GM12878 (cell line): ENCODE measurements around the gene BCL2L13. TPM values are rescaled to one million over a fixed set of nuclear protein-coding genes. Genes with fewer than 3 reads are reported as not detected.
"Not testable (repeated sequence)": the region's sequence is repeated elsewhere in the genome, so short reads cannot be mapped to it uniquely, and the experiment has no call there.

ENCODE experiments used
- ATAC-seq: fragments of 200-7000 bp; cut with Tn5 transposase; 3 replicates; pipeline ENCODE4 v1.9.1; 2020; ENCODE audit warnings: mild to moderate bottlenecking, moderate library complexity
- BruUV-seq: library from RNA; stranded (reverse); fragments of 400-500 nt; replicated peaks from 2 replicates; lab custom pipeline; 2021; lab: Mats Ljungman, UMichigan
- CTCF ChIA-PET: fragments of 300-600 bp; sonication (Branson Sonifier 250); formaldehyde crosslinking; extraction: SDS; loops from one replicate; lab custom pipeline; 2021; ENCODE audit warnings: inconsistent platforms; lab: Yijun Ruan, JAX
- POLR2A ChIA-PET: fragments of 350-600 bp; formaldehyde crosslinking; extraction: SDS; loops from one replicate; lab custom pipeline; 2021; ENCODE audit warnings: inconsistent platforms; lab: Charles Lee
- RAD21 ChIA-PET: fragments of 300-600 bp; sonication (Branson Sonifier 250); formaldehyde crosslinking; loops from one replicate; lab custom pipeline; 2023; ENCODE audit warnings: antibody characterized with exemption; ENCODE audit not compliant: unreplicated experiment; lab: Charles Lee
- SMC1A ChIA-PET: fragments of 300-600 bp; sonication (Branson Sonifier 250); formaldehyde crosslinking; loops from one replicate; lab custom pipeline; 2023; ENCODE audit not compliant: unreplicated experiment, uncharacterized antibody; lab: Charles Lee
- DNase-seq: peaks from one replicate; pipeline ENCODE4 v3.0.0-alpha.2; 2011; ENCODE audit warnings: low read depth, low spot score
- FAIRE-seq: peaks from 3 replicates; lab custom pipeline; 2011; peaks lifted over from hg19 to GRCh38; lab: Jason Lieb, UNC
- H2AFZ ChIP-seq: 2 replicates; pipeline ENCODE4 v1.6.0; 2011; ENCODE audit warnings: low read depth, low read length, control low read depth; ENCODE audit not compliant: control insufficient read depth
- H3K27ac ChIP-seq: 2 replicates; pipeline ENCODE4 v1.5.1; 2011; ENCODE audit warnings: control low read depth; ENCODE audit not compliant: control insufficient read depth, insufficient read depth
- H3K27me3 ChIP-seq, 2 experiments: replicated peaks in 1 of 2; 2 replicates each; pipeline versions ENCODE4 v1.6.0 to v1.6.1; 2011; ENCODE audit warnings: low read length in 1 of 2; ENCODE audit not compliant: control insufficient read depth in 2 of 2, insufficient read depth in 2 of 2
- H3K36me3 ChIP-seq, 2 experiments: 2 replicates each; pipeline ENCODE4 v1.5.1; 2011; ENCODE audit warnings: low read length in 1 of 2; ENCODE audit not compliant: control insufficient read depth in 2 of 2, insufficient read depth in 2 of 2
- H3K4me1 ChIP-seq: 2 replicates; pipeline ENCODE4 v1.6.1; 2011; ENCODE audit warnings: mild to moderate bottlenecking, low read length, moderate library complexity, mixed read lengths; ENCODE audit not compliant: control insufficient read depth, insufficient read depth
- H3K4me2 ChIP-seq: 2 replicates; pipeline ENCODE4 v1.6.0; 2011; ENCODE audit warnings: control low read depth; ENCODE audit not compliant: control insufficient read depth, insufficient read depth
- H3K4me3 ChIP-seq: fragments of 200-600 bp; sonication (generic); 2 replicates; pipeline ENCODE4 v1.5.1; 2016
- H3K79me2 ChIP-seq: 2 replicates; pipeline ENCODE4 v1.6.0; 2011; ENCODE audit warnings: low read length; ENCODE audit not compliant: control insufficient read depth, insufficient read depth
- H3K9ac ChIP-seq: 2 replicates; pipeline ENCODE4 v1.8.0; 2011; ENCODE audit warnings: low read length, control low read depth, mixed read lengths; ENCODE audit not compliant: control insufficient read depth, insufficient read depth
- H3K9me3 ChIP-seq: replicated peaks from 3 replicates; pipeline ENCODE4 v1.5.1; 2011; ENCODE audit warnings: mild to moderate bottlenecking, low read length; ENCODE audit not compliant: control insufficient read depth, insufficient read depth
- H4K20me1 ChIP-seq: 2 replicates; pipeline ENCODE4 v1.6.0; 2011; ENCODE audit not compliant: control insufficient read depth, insufficient read depth
- ASH2L ChIP-seq: fragments of 300-600, 200-600 bp; sonication (generic); IDR thresholded peaks from 2 replicates; pipeline ENCODE4 v1.6.1; 2017; ENCODE audit warnings: low read depth, mild to moderate bottlenecking, borderline replicate concordance
- LARP7 ChIP-seq: fragments of 450-650 bp; IDR thresholded peaks from 2 replicates; pipeline ENCODE4 v1.6.1; 2017; ENCODE audit warnings: mild to moderate bottlenecking
- MEF2B ChIP-seq: fragments of 450-650 bp; IDR thresholded peaks from 2 replicates; pipeline ENCODE4 v1.6.1; 2018; ENCODE audit warnings: mild to moderate bottlenecking, moderate library complexity; ENCODE audit not compliant: partially characterized antibody, poor library complexity, severe bottlenecking
- POLR2A ChIP-seq: IDR thresholded peaks from 2 replicates; pipeline ENCODE4 v1.6.1; 2011; ENCODE audit warnings: low read depth, mild to moderate bottlenecking, low read length
- POU2F2 ChIP-seq: IDR thresholded peaks from 3 replicates; pipeline ENCODE4 v1.6.1; 2011; ENCODE audit warnings: low read depth, mild to moderate bottlenecking, low read length, borderline replicate concordance
- RELA ChIP-seq: fragments of 450-650 bp; IDR thresholded peaks from 2 replicates; pipeline ENCODE4 v1.8.0; 2014; ENCODE audit warnings: borderline replicate concordance; ENCODE audit not compliant: partially characterized antibody
- WGBS: methylation state at CpG from one replicate; pipeline ENCODE4 v1.1.6; 2016; ENCODE audit warnings: low lambda C conversion rate; ENCODE audit not compliant: insufficient replicate concordance, insufficient coverage; ENCODE audit errors: missing lambda C conversion rate; 5-methylcytosine and 5-hydroxymethylcytosine counted together
- in situ Hi-C: fragments of 300-500 bp; cut with MboI; formaldehyde crosslinking; loops from 9 replicates; pipeline ENCODE4 v1.14.3; 2018; ENCODE audit warnings: mixed read lengths
- intact Hi-C: fragments of 100-400 bp; cut with micrococcal nuclease; formaldehyde crosslinking; loops from one replicate; pipeline ENCODE4 v1.14.2; 2022; ENCODE audit not compliant: unreplicated experiment
- polyA plus RNA-seq, 11 experiments: library from polyadenylated mRNA; depleted of rRNA in 4 of 11; unstranded in 6 of 11; stranded (reverse) in 5 of 11; fragments of >200 nt; fragmentation: Nextera tagmentation in 4 of 11; fragmentation: Illumina TruSeq in 1 of 11; extraction: Ambion mirVana in 4 of 11; extraction: Trizol in 1 of 11; gene quantifications; 1 replicate in 1 of 11; 2 replicates in 10 of 11; pipeline versions ENCODE4 v1.2.1 to v1.2.3, GENCODE V29; 2011 to 2016; ENCODE audit warnings: inconsistent platforms in 2 of 11, missing spikeins in 2 of 11, low read depth in 1 of 11
- total RNA-seq, 4 experiments: library from RNA; depleted of rRNA in 3 of 4; stranded (reverse); fragments of >200 nt in 3 of 4; fragmentation: Illumina TruSeq in 1 of 4; extraction: Trizol in 1 of 4; gene quantifications; 2 replicates each; pipeline versions ENCODE4 v1.2.1 to v1.2.3, GENCODE V29; 2013 to 2021

The BCL2L13 gene
- total and polyA plus RNA-seq, 10 of the 15 experiments (the other 5 are each of a cell fraction or from before 2014, with no cell fraction given): 18.6 to 30.6 (median 28.2) TPM

- no peak for TF ChIP-seq MEF2B
- no peak for TF ChIP-seq RELA
- no peak for TF ChIP-seq LARP7
These were observed 2.7 kb downstream of the BCL2L13 start (continued) for GRCh38 chr22:17641269-17641668.

GRCh38 chr22:17642357-17642756 is 3.8 kb downstream of the BCL2L13 start:
- H3K36me3 ChIP-seq, intact Hi-C loops, RAD21 ChIA-PET, ATAC-seq, DNase-seq, H3K27ac ChIP-seq, H3K9me3 ChIP-seq, FAIRE-seq, CTCF ChIA-PET, H3K27me3 ChIP-seq, H3K9ac ChIP-seq, H2AFZ ChIP-seq, H3K4me3 ChIP-seq, H4K20me1 ChIP-seq, BruUV-seq, H3K4me2 ChIP-seq, H3K4me1 ChIP-seq: not testable (repeated sequence)
- in situ Hi-C loops: loop anchor here (25.0 kb wide), 1 partner anchor 1795 kb away; the partner anchor contains the start of genes C22orf39, HIRA and MRPL40
- 97% methylated on average over 4 of the region's 4 CpGs for WGBS
- SMC1A ChIA-PET: interaction anchor here (1.3 kb wide), 1 partner anchor 65 kb away, joined by 3 read pairs; no protein-coding TSS in a partner anchor
- H3K79me2 ChIP-seq: peaks cover 19% of the 10 kb centered on the region
- POLR2A ChIA-PET: interaction anchor here (0.6 to 0.7 kb wide), 2 partner anchors 249 to 534 kb away, joined by 3 to 5 read pairs; no protein-coding TSS in a partner anchor

- H2AFZ ChIP-seq: no peak overlapping the region
- H3K9ac ChIP-seq: no peak overlapping the region
- H3K4me2 ChIP-seq: no peak overlapping the region
- no peak for DNase-seq
- no peak for FAIRE-seq
- no peak overlapping the region for H3K27ac ChIP-seq
- H3K27me3 ChIP-seq: no peaks in the 10 kb centered on the region
- no TSS peak for BruUV-seq
- TF ChIP-seq POU2F2 (no peak), POLR2A (no peak), ASH2L (no peak)
- TF ChIP-seq, all 136 proteins: peak for 0
- WGBS: 80% methylated on average over 5 of the region's 5 CpGs
- no peak for ATAC-seq
- ChIA-PET CTCF (no interaction called here), SMC1A (no interaction called here), POLR2A (no interaction called here), RAD21 (no interaction called here)
- H3K4me1 ChIP-seq: no peaks in the 10 kb centered on the region
- H3K4me3 ChIP-seq: no peak overlapping the region
- H3K9me3 ChIP-seq: no peaks in the 10 kb centered on the region
- no peaks in the 10 kb centered on the region for H3K36me3 ChIP-seq
- in situ Hi-C loops (loop anchor here (25.0 kb wide), 1 partner anchor 1790 kb away; the partner anchor contains the start of genes C22orf39, HIRA and MRPL40), intact Hi-C loops (no loop called here)
- H3K79me2 ChIP-seq: no peaks in the 10 kb centered on the region
- H4K20me1 ChIP-seq: no peaks in the 10 kb centered on the region
These were observed 8.9 kb downstream of the BCL2L13 start for GRCh38 chr22:17647452-17647851.
